HG03520 (cell line): ENCODE measurements around the gene KRTDAP.

Source experiments
- ATAC-seq: cut with Tn5 transposase; IDR thresholded peaks from one replicate; pipeline ENCODE4 v1.9.1; 2021; ENCODE audit warnings: mild to moderate bottlenecking, moderate library complexity; ENCODE audit not compliant: unreplicated experiment

KRTDAP gene

DNA sequence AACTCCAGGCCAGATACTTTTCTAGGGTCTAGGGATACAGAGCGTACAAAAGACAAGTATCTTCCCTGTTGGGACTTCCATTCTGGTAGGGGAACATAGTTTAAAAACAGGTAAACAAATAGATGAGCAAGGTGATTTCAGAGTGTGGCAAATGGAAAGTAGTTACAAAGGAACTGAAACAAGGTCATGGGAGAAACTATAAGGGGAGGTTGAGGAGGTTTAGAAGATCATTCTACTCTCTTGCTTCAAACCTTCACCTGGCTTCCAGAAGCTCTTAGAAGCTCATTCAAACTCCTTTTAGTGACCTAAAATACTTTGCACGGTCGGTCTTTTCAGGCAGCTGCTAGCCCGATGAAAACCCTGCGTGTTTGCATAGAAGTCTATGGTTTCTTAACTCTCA lies 33.1 kb downstream of the KRTDAP start:
- ATAC-seq, result no peak

DNA sequence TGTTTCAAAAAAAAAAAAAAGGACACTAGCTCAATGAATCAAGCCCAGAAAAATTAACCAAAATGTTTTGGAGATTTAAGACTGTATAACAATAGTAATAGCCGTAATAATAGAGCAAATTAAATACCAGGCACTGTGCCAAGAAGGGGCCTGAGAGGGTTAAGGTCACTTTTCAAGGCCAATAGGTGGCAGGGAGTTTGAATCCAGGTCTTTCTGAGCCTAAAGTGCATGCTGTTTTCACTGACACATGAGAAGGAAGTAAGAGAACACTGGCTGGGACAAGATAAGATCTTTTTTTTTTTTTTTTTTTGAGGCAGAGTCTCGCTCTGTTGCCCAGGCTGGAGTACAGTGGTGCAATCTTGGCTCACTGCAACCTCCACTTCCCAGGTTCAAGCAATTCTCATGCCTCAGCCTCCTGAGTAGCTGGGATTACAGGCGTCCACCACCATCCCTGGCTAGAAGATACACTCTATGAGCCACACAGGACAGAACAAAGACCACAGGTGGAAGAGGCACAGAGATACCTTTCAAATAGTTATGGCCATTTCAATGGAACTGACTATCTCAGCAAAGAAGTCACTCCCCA lies 34.6 kb downstream of the KRTDAP start:
- no peak for ATAC-seq

DNA sequence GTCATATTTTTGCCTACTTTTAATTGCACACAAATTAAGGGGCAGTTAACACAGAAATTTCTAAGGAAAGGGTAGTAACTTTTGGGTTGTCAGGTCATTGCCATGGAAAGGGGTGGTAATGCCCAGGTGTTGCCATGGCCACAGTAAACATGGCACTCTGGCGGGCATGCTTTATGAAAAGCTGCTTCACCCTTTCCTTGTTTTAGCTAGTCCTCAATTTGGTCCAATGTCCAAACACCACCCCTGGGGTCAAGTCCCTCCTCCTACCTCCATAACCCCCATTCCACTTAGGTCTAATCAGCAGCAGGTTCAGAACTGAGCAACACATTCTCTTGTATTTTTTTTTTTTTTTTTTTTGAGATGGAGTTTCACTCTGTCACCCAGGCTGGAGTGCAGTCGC lies 35.6 kb downstream of the KRTDAP start:
- ATAC-seq, result no peak

DNA sequence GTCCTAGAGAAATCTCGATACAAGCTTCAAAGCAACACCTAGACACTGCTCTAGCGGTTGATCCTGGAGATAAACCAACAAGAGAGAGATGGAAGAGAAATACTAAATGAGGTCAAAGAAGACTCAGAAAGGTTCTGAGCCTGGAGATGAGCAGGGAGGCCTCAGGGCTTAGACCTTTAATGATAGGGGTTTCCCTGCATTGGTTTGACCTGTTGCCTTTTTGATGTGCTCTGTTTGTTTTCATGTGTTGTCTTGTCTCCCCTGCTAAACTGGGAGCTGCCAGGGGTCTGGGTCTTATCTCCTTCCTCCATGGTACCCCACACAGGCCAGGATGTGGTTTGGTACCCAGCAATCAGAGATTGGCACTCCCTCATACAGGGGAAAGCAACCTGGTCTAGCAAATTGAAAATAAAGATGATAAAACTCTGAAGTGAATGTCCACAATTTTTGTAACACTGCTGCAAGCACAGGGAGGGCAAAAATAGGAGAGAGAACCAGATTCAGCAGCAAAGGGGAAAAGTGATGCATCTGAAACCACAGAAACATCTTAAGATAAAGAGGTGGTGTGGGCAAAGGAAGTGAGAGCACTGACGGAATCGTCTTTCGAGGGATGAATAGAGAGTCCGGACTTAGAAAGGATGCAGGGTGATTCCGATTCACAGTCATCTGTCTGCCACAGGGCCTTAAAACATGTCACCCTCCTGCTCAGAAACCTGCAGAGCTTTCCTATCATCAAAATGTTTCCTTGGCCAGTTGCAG lies 38.7 kb downstream of the KRTDAP start:
- no peak for ATAC-seq

DNA sequence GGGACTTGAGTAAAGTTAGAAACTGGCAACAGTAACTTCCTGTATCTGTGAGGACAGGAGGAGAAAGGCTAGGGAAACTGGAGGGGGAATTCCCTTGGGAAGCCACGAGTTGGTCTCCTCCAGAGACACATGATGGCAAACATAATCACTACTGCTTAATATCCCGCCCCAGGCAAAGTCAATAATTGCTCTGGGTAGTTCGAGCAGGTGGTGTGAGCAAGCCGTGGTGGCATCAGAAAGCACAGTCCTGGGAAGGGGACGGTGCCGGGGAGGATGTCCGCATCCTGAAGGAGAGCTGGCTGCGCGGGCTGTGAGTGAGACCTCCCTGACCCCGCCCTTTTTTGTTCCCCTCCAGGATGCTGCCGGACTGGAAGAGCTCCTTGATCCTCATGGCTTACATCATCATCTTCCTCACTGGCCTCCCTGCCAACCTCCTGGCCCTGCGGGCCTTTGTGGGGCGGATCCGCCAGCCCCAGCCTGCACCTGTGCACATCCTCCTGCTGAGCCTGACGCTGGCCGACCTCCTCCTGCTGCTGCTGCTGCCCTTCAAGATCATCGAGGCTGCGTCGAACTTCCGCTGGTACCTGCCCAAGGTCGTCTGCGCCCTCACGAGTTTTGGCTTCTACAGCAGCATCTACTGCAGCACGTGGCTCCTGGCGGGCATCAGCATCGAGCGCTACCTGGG lies 40.8 kb downstream of the KRTDAP start:
- no peak for ATAC-seq

DNA sequence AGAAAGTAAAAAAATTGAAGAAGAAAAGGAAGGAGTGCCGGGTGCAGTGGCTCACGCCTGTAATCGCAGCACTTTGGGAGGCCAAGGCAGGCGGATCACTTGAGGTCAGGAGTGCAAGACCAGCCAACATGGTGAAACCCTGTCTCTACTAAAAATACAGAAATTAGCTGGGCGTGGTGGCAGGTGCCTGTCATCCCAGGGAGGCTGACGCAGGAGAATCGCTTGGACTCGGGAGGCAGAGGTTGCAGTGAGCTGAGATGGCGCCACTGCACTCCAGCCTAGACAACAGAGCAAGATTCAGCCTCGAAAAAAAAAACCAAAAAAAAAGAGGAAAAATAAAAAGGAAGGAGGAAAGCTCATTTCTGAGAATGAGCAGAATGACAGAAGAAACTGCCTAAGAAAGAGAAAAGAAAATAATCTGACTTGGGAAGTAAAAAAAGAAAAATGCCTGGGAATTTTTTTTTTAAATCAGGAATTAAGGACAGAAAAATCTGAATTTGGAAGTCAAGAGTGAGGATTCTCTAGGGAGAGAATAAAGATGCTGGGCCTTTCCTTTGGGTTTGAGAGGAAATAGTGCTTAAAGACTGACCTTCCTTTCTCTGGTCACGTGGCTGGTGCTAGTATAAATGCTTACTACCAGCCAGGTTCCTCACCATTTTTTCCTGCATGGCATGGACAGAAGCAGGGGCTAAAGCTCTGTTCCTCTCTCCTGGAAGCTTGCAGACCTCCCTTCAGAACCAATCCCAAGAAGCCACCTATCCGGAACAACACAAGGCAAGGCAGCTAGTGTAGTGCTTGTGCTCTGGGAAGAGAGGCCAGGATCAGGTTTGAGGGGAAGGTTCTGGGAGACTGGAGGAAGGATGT lies 42.4 kb downstream of the KRTDAP start, which contains the start of gene FFAR2:
Gene FFAR2, plus strand, starts transcription at position 652 of the 864 bp plus-strand sequence. CDS start 1,458 bp downstream, outside the sequence.
- ATAC-seq, result no peak

DNA sequence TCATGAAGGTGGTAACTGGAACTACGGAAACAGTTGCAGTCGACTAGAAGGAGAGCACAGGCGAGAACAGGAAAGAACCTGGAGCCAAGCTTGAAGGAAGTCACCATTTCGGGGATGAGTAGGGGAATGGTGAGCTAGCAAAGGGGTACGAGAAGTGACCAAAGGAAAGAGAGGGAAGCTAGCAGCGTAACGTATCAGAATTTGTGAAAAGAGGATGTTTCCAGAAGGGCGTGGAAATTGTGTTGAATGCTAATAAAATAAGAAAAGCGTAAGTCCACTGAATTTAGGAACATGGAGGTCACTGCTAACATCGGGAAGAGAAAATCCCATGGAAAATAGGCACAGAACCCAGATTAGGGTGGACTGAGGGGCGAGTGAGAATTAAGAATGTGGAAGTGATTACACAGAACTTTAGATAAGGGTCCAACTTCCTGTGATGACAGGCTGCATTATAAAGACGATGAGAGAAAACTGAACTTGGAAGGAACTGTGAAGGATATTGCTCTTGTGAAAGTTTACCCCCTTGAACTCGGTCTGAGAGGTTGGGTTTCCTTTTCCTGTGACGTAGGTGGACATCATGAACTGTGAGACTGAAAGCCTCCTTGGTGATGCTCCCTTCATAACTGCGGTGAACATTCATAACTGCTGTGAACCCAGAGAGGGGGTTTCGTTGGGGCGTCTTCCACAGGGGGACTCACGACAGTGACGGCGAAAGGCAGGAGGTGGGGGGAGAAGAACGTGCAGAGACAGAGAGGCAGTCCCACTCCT lies 44.3 kb downstream of the KRTDAP start:
- no peak for ATAC-seq

DNA sequence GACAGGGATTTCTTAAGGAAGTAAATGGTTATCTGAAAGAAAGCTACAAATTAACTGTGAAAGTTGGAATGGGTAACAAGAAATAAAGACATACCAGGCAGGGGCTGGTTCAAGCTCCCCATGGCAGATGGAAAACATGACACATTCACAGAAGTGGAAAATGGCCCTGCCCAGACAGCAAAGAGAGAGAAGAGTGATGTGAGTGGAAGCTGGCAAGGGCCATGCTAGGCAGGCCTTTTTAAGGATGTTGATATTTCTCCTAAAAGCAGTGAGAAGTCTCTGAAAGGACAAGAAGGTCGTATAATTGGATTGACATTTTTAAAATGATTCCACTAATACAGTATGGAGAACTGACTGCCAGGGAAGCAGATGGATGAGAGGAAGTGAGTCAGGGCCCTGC lies 45.5 kb downstream of the KRTDAP start:
- no peak for ATAC-seq

DNA sequence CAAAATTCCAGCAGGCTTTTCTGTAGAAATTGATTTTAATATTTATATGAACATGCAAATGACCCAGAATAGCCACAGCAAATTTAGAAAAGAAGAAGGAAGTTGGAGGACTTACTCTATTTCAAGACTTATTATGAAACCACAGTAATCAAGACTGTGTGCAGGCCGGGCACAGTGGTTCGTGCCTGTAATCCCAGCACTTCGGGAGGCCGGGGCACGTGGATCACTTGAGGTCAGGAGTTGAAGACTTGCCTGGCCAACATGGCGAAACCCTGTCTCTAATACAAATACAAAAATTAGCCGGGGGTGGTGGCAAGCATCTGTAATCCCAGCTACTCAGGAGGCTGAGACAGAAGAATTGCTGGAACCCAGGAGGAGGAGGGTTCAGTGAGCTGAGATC lies 48.2 kb downstream of the KRTDAP start:
- no peak for ATAC-seq

DNA sequence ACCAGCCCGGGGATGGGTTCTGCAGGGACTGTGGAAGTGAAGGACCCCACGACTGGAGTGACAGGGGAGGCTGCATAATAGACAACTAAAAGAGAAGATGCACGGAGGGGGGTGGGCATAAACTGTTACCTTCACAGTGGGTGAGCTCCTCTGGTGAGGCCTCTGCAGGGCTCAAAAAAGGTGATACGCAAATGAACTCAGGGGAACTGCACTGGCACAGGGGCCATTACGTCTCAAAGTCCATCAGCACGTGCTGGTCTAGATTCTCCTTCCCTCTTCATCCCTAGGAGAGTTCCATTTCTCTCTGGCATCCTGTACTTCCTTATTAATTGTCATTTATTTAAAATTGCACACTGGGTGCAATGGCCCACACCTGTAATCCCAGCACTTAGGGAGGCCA lies 50.3 kb downstream of the KRTDAP start:
- ATAC-seq, result no peak

DNA sequence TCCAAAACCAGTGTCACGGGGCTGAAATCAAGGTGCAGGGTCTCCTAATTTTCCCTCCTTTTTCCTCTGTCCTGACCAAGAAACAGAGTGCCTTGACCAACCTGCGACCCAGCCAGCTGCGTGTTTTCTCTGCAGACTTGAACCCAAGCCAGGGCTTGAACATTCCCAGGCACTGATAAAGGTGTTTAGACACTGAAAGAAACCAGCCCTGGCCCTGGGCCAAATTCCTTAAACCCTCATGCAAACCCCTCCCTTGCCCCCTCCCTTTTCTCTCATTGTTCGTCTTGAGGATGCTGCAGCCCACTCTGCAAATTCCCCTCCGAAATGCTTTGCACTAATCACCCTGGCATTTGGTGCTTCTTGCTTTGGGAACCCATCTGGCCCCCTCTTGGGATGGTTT lies 51.7 kb downstream of the KRTDAP start:
- ATAC-seq, result no peak

DNA sequence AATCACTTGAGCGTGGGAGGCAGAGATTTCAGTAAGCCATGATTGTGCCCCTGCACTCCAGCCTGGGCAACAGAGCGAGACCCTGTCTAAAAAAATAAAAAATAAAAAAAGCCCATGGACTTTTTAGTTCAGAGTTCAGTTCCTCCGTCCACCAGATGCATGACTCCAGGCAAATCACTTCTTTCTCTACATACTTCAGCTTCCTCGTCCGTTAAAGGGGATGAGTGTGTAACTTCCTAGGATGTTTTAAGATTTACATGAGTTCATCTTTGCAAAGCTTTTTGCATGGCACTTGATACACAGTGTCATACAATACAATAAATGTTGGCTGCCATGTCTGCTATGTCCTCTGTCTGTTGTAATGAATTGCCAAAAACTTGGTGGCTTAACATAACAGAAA lies 52.2 kb downstream of the KRTDAP start:
- ATAC-seq, result no peak

DNA sequence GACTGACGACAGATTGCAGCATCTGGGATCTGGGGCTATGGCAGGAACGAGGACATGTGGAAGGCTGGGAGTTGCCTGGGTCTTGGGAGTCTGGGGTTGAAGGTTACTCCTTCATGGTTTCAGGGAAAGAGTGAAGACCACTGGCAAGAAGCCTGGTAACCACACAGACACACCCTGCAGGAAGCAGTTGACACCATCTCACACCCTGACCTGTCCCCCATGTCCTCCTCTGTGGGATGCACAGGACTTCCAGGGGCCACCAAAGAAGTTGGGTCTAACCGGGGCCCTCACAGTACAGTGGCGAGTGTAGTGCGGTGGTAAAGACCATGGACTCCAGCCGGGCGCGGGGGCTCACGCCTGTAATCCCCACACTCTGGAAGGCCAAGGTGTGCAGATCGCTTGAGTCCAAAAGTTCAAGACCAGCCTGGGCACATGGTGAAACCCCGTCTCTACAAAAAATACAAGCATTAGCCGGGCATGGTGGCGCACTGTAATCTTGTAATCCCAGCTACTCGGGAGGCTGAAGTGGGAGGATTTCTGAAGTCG lies 52.8 kb downstream of the KRTDAP start:
- no peak for ATAC-seq
